Activated CD4-positive, alpha-beta memory T cell treated with anti-CD3 and anti-CD28 coated beads, Interleukin-2, amount 10 ng/mL, durations not matched to agents 7 days and 5 days (primary cell): ENCODE measurements around the gene NELFB. TPM values are rescaled to one million over a fixed set of nuclear protein-coding genes. Genes with fewer than 3 reads are reported as not detected.
A peak's percentile ranks its signal among the peaks of the same experiment; 100 is the strongest.

Experiments
- CTCF ChIA-PET: fragments of 350-600 bp; sonication (Branson Sonifier 250); formaldehyde crosslinking; loops from one replicate; lab custom pipeline; 2021; ENCODE audit warnings: antibody characterized with exemption, inconsistent platforms; lab: Charles Lee
- POLR2A ChIA-PET: fragments of 350-600 bp; sonication (Branson Sonifier 250); formaldehyde crosslinking; loops from one replicate; lab custom pipeline; 2021; ENCODE audit warnings: antibody characterized with exemption; lab: Charles Lee
- DNase-seq: peaks from one replicate; pipeline ENCODE4 v3.0.0-alpha.2; 2020
- H3K27ac Mint-ChIP-seq: one replicate; pipeline ENCODE4 v1.8.0; 2021; ENCODE audit warnings: mild to moderate bottlenecking, mixed read lengths
- H3K27me3 Mint-ChIP-seq: one replicate; pipeline ENCODE4 v1.8.0; 2021; ENCODE audit warnings: mixed read lengths
- H3K36me3 Mint-ChIP-seq: one replicate; pipeline ENCODE4 v1.8.0; 2021; ENCODE audit warnings: low read depth, mixed read lengths
- H3K4me1 Mint-ChIP-seq: one replicate; pipeline ENCODE4 v1.8.0; 2021; ENCODE audit warnings: mixed read lengths
- H3K4me3 Mint-ChIP-seq: one replicate; pipeline ENCODE4 v1.8.0; 2021; ENCODE audit warnings: mild to moderate bottlenecking, mixed read lengths
- H3K9me3 Mint-ChIP-seq: one replicate; pipeline ENCODE4 v1.8.0; 2021; ENCODE audit warnings: mixed read lengths
- total RNA-seq, 2 experiments: library from RNA; stranded (reverse); gene quantifications; one replicate each; pipeline ENCODE4 v1.2.3, GENCODE V29; 2021

The NELFB gene
- total RNA-seq, 2 experiments from 2014 or later = 58.8 to 59.6 TPM

GRCh38 chr9:137311171-137311985 lies 56.3 kb downstream of the NELFB start:
- H3K4me1 Mint-ChIP-seq = peaks cover 1% of the 10 kb centered on the region
- CTCF ChIA-PET = no interaction called here

GRCh38 chr9:137311986-137312851 lies 57.1 kb downstream of the NELFB start:
- H3K27ac Mint-ChIP-seq = no peak overlapping the region
- H3K4me1 Mint-ChIP-seq = no peaks in the 10 kb centered on the region
- DNase-seq = no peak
- H3K27me3 Mint-ChIP-seq = no peaks in the 10 kb centered on the region
- CTCF ChIA-PET = no interaction called here
- POLR2A ChIA-PET = interaction anchor here (1.7 kb wide), 1 partner anchor 10 kb away, joined by 5 read pairs; the partner anchor contains the start of gene NRARP
- H3K4me3 Mint-ChIP-seq = no peak overlapping the region
- H3K9me3 Mint-ChIP-seq = no peaks in the 10 kb centered on the region
- H3K36me3 Mint-ChIP-seq = no peaks in the 10 kb centered on the region

More at GRCh38 chr9:137311171-137311985, 56.3 kb downstream of the NELFB start:
- DNase-seq = peak; percentile 37
- H3K4me3 Mint-ChIP-seq = no peak overlapping the region
- H3K36me3 Mint-ChIP-seq = no peaks in the 10 kb centered on the region
- H3K27me3 Mint-ChIP-seq = no peaks in the 10 kb centered on the region
- POLR2A ChIA-PET = no interaction called here
- no peak overlapping the region for H3K27ac Mint-ChIP-seq
- no peaks in the 10 kb centered on the region for H3K9me3 Mint-ChIP-seq

GRCh38 chr9:137312852-137313325 lies 57.8 kb downstream of the NELFB start:
- POLR2A ChIA-PET = interaction anchor here (1.7 kb wide), 1 partner anchor 11 kb away, joined by 5 read pairs; the partner anchor contains the start of gene NRARP
- Mint-ChIP-seq H3K4me3 (no peak overlapping the region), H3K27ac (no peak overlapping the region), H3K4me1 (no peaks in the 10 kb centered on the region), H3K27me3 (no peaks in the 10 kb centered on the region), H3K36me3 (no peaks in the 10 kb centered on the region), H3K9me3 (no peaks in the 10 kb centered on the region)
- no peak for DNase-seq
- CTCF ChIA-PET = no interaction called here

GRCh38 chr9:137313326-137313936 lies 58.3 kb downstream of the NELFB start:
- no peaks in the 10 kb centered on the region for H3K27me3 Mint-ChIP-seq
- no peaks in the 10 kb centered on the region for H3K4me1 Mint-ChIP-seq
- H3K36me3 Mint-ChIP-seq = no peaks in the 10 kb centered on the region
- no peak overlapping the region for H3K27ac Mint-ChIP-seq
- H3K4me3 Mint-ChIP-seq = no peak overlapping the region
- no peak for DNase-seq
- no peaks in the 10 kb centered on the region for H3K9me3 Mint-ChIP-seq
- ChIA-PET CTCF (no interaction called here), POLR2A (interaction anchor here (1.7 kb wide), 1 partner anchor 12 kb away, joined by 5 read pairs; the partner anchor contains the start of gene NRARP)

GRCh38 chr9:137313956-137314560 lies 58.9 kb downstream of the NELFB start:
- H3K36me3 Mint-ChIP-seq = no peaks in the 10 kb centered on the region
- POLR2A ChIA-PET = interaction anchor here (1.7 kb wide), 1 partner anchor 12 kb away, joined by 5 read pairs; the partner anchor contains the start of gene NRARP
- CTCF ChIA-PET = no interaction called here
- H3K4me3 Mint-ChIP-seq = no peak overlapping the region
- no peak overlapping the region for H3K27ac Mint-ChIP-seq
- no peaks in the 10 kb centered on the region for H3K9me3 Mint-ChIP-seq
- no peaks in the 10 kb centered on the region for H3K4me1 Mint-ChIP-seq
- DNase-seq = no peak
- no peaks in the 10 kb centered on the region for H3K27me3 Mint-ChIP-seq

- no peaks in the 10 kb centered on the region for H3K9me3 Mint-ChIP-seq
- H3K27me3 Mint-ChIP-seq = no peaks in the 10 kb centered on the region
- no peak overlapping the region for H3K27ac Mint-ChIP-seq
- H3K4me3 Mint-ChIP-seq = no peak overlapping the region
- ChIA-PET POLR2A (no interaction called here), CTCF (no interaction called here)
- H3K4me1 Mint-ChIP-seq = no peaks in the 10 kb centered on the region
- no peaks in the 10 kb centered on the region for H3K36me3 Mint-ChIP-seq
- no peak for DNase-seq
These were observed 59.7 kb downstream of the NELFB start for GRCh38 chr9:137314561-137315560.

- Mint-ChIP-seq H3K36me3 (no peaks in the 10 kb centered on the region), H3K27ac (no peak overlapping the region), H3K9me3 (no peaks in the 10 kb centered on the region), H3K4me1 (peaks cover 5% of the 10 kb centered on the region), H3K4me3 (no peak overlapping the region), H3K27me3 (no peaks in the 10 kb centered on the region)
- ChIA-PET POLR2A (no interaction called here), CTCF (no interaction called here)
- no peak for DNase-seq
These were observed 60.5 kb downstream of the NELFB start for GRCh38 chr9:137315581-137316011.

- ChIA-PET CTCF (interaction anchor here (0.6 kb wide), 1 partner anchor 155 kb away, joined by 3 read pairs; no protein-coding TSS in a partner anchor), POLR2A (interaction anchor here (0.6 to 1.6 kb wide), 2 partner anchors 9 to 102 kb away, joined by 3 to 4 read pairs; no protein-coding TSS in a partner anchor)
- Mint-ChIP-seq H3K27ac (no peak overlapping the region), H3K9me3 (no peaks in the 10 kb centered on the region), H3K27me3 (no peaks in the 10 kb centered on the region), H3K4me1 (peaks cover 7% of the 10 kb centered on the region), H3K4me3 (no peak overlapping the region), H3K36me3 (no peaks in the 10 kb centered on the region)
- DNase-seq = no peak
These were observed 61.2 kb downstream of the NELFB start for GRCh38 chr9:137316012-137316981.

GRCh38 chr9:137317021-137317717 lies 62.0 kb downstream of the NELFB start:
- Mint-ChIP-seq H3K4me1 (peaks cover 10% of the 10 kb centered on the region), H3K9me3 (no peaks in the 10 kb centered on the region), H3K27ac (no peak overlapping the region), H3K4me3 (no peak overlapping the region), H3K36me3 (no peaks in the 10 kb centered on the region), H3K27me3 (no peaks in the 10 kb centered on the region)
- CTCF ChIA-PET = no interaction called here
- no peak for DNase-seq
- POLR2A ChIA-PET = interaction anchor here (1.6 kb wide), 1 partner anchor 8 kb away, joined by 3 read pairs; no protein-coding TSS in a partner anchor

GRCh38 chr9:137317718-137318511 lies 62.8 kb downstream of the NELFB start:
- Mint-ChIP-seq H3K4me3 (no peak overlapping the region), H3K36me3 (no peaks in the 10 kb centered on the region), H3K27ac (no peak overlapping the region), H3K4me1 (peaks cover 10% of the 10 kb centered on the region), H3K9me3 (no peaks in the 10 kb centered on the region), H3K27me3 (no peaks in the 10 kb centered on the region)
- ChIA-PET CTCF (no interaction called here), POLR2A (no interaction called here)
- DNase-seq = no peak
